ENCODE measurements around the gene SPRY4. TPM values are rescaled to one million over a fixed set of nuclear protein-coding genes. Genes with fewer than 3 reads are reported as not detected.
"Not testable (repeated sequence)": the region's sequence is repeated elsewhere in the genome, so short reads cannot be mapped to it uniquely, and the experiment has no call there.

SPRY4 gene, protein sequence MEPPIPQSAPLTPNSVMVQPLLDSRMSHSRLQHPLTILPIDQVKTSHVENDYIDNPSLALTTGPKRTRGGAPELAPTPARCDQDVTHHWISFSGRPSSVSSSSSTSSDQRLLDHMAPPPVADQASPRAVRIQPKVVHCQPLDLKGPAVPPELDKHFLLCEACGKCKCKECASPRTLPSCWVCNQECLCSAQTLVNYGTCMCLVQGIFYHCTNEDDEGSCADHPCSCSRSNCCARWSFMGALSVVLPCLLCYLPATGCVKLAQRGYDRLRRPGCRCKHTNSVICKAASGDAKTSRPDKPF
- 1.7 and 2.4 TPM in 2 replicates for total RNA-seq

- Mint-ChIP-seq H3K9me3 (no peaks in the 10 kb centered on the region), H3K4me3 (peak within 1 kb of the TSS; percentile 93), H3K27ac (peak within 1 kb of the TSS; percentile 81), H3K4me1 (ENCODE audit: low read depth) (peaks cover 42% of the 10 kb centered on the region), H3K27me3 (ENCODE audit: insufficient read depth) (peaks cover 43% of the 10 kb centered on the region), H3K36me3 (ENCODE audit: low read depth) (no peaks in the 10 kb centered on the region)
- intact Hi-C loops (cut with micrococcal nuclease): loop anchor here (1.0 to 10.0 kb wide), 4 partner anchors 32 to 310 kb away; partner anchors contain the start of gene GNPDA1
- peak; percentile 80 for DNase-seq (ENCODE audit: low spot score)
Observed at GRCh38 chr5:142324871-142325724, at the start of gene SPRY4. Gene SPRY4, minus strand, starts transcription at chr5:142325021. Its CDS starts 9,913 bp downstream, at chr5:142315108.

GRCh38 chr5:142368529-142368928, 43.7 kb upstream of the SPRY4 start:
- no peak for DNase-seq (ENCODE audit: low spot score)
- Mint-ChIP-seq H3K27ac (no peak overlapping the region), H3K4me3 (no peak overlapping the region), H3K9me3 (no peaks in the 10 kb centered on the region), H3K4me1 (ENCODE audit: low read depth) (peaks cover 20% of the 10 kb centered on the region), H3K27me3 (ENCODE audit: insufficient read depth) (peaks cover 7% of the 10 kb centered on the region), H3K36me3 (ENCODE audit: low read depth) (no peaks in the 10 kb centered on the region)
- intact Hi-C loops (cut with micrococcal nuclease): no loop called here

DNA sequence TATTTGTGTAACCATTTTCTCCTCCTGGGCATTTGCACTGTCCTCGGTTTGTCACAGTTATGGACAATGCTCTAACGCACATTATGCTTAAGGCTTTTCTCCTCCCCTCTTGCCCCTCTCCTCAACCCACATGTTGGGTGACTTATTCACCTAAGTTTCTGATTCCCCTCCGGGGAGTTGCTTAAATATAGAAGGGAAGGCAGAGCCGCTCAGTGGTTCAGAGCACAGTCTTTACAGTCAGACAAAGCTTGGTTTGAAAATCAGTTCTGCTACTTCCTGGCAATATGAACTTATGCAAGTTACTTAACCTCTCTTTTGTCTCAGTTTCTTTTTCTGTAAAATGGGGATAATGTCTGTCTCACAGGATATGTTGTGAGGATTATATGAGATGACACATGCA, 41.2 kb upstream of the SPRY4 start:
- H3K4me1 Mint-ChIP-seq (ENCODE audit: low read depth): peaks cover 31% of the 10 kb centered on the region
- H3K27ac Mint-ChIP-seq: no peak overlapping the region
- H3K36me3 Mint-ChIP-seq (ENCODE audit: low read depth): no peaks in the 10 kb centered on the region
- H3K4me3 Mint-ChIP-seq: no peak overlapping the region
- intact Hi-C loops (cut with micrococcal nuclease): no loop called here
- no peak for DNase-seq (ENCODE audit: low spot score)
- H3K27me3 Mint-ChIP-seq (ENCODE audit: insufficient read depth): peaks cover 7% of the 10 kb centered on the region
- no peaks in the 10 kb centered on the region for H3K9me3 Mint-ChIP-seq

- H3K9me3 Mint-ChIP-seq: no peaks in the 10 kb centered on the region
- H3K4me3 Mint-ChIP-seq: no peak overlapping the region
- H3K27ac Mint-ChIP-seq: no peak overlapping the region
- peaks cover 6% of the 10 kb centered on the region for H3K27me3 Mint-ChIP-seq (ENCODE audit: insufficient read depth)
- H3K4me1 Mint-ChIP-seq (ENCODE audit: low read depth): peaks cover 46% of the 10 kb centered on the region
- DNase-seq (ENCODE audit: low spot score): no peak
- intact Hi-C loops (cut with micrococcal nuclease): no loop called here
- H3K36me3 Mint-ChIP-seq (ENCODE audit: low read depth): no peaks in the 10 kb centered on the region
Observed at GRCh38 chr5:142364251-142365145, 39.7 kb upstream of the SPRY4 start.

DNA sequence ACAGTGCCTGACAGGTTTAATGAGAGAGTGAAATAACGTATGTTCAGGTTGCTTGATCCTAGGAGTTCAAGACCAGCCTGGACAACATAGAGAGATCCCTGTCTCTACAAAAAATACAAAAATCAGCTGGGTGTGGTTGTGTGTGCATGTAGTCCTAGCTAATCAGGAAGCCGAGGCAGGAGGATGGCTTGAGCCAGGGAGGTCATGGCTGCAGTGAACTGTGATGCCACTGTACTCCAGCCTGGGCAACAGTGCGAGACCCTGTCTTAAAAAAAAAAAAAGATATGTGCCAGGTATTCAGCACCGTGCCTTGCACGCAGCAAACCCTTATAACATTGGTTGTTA, 38.8 kb upstream of the SPRY4 start:
- H3K9me3 Mint-ChIP-seq: no peaks in the 10 kb centered on the region
- DNase-seq (ENCODE audit: low spot score): no peak
- no peak overlapping the region for H3K4me3 Mint-ChIP-seq
- H3K27ac Mint-ChIP-seq: no peak overlapping the region
- H3K4me1 Mint-ChIP-seq (ENCODE audit: low read depth): peaks cover 50% of the 10 kb centered on the region
- no peaks in the 10 kb centered on the region for H3K36me3 Mint-ChIP-seq (ENCODE audit: low read depth)
- intact Hi-C loops (cut with micrococcal nuclease): no loop called here
- peaks cover 6% of the 10 kb centered on the region for H3K27me3 Mint-ChIP-seq (ENCODE audit: insufficient read depth)

- peaks cover 60% of the 10 kb centered on the region for H3K4me1 Mint-ChIP-seq (ENCODE audit: low read depth)
- H3K27ac Mint-ChIP-seq; intact Hi-C loops (cut with micrococcal nuclease); H3K36me3 Mint-ChIP-seq (ENCODE audit: low read depth); H3K27me3 Mint-ChIP-seq (ENCODE audit: insufficient read depth); DNase-seq (ENCODE audit: low spot score); H3K4me3 Mint-ChIP-seq; H3K9me3 Mint-ChIP-seq: not testable (repeated sequence)
Observed at GRCh38 chr5:142362193-142362592, 37.4 kb upstream of the SPRY4 start.

DNA sequence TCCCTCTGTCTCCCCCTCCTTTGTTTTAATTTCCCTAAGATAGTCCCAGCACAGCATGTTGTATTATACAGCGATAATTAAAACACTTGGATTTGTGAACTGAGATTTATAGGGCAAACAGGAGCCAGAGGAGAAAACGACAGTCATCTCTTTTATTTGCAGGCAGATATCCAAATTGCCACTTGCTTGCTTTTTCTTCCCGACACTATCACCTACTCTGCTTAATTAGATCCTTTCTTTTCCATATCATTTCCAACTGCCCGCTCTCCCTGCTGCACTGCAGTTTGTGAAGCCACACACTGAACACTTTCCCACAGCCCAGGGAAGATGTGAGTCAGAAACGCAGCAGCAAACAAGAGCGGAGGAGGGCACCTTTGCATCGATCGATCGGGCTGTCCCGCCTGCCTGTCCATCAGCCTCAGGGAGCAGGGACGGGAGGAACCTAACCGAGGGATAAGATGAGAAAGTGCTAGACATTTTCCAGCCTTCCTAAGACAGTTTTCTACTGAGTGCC, 35.8 kb upstream of the SPRY4 start:
- Mint-ChIP-seq H3K27ac (peak overlapping the region; percentile 9), H3K9me3 (peaks cover 4% of the 10 kb centered on the region), H3K36me3 (ENCODE audit: low read depth) (peaks cover 3% of the 10 kb centered on the region), H3K4me3 (no peak overlapping the region), H3K27me3 (ENCODE audit: insufficient read depth) (peaks cover 6% of the 10 kb centered on the region), H3K4me1 (ENCODE audit: low read depth) (peaks cover 60% of the 10 kb centered on the region)
- no peak for DNase-seq (ENCODE audit: low spot score)
- intact Hi-C loops (cut with micrococcal nuclease): no loop called here

GRCh38 chr5:142360051-142360498, 35.3 kb upstream of the SPRY4 start:
- H3K9me3 Mint-ChIP-seq: peaks cover 4% of the 10 kb centered on the region
- intact Hi-C loops (cut with micrococcal nuclease): no loop called here
- no peak overlapping the region for H3K27ac Mint-ChIP-seq
- H3K36me3 Mint-ChIP-seq (ENCODE audit: low read depth): peaks cover 3% of the 10 kb centered on the region
- no peak for DNase-seq (ENCODE audit: low spot score)
- peaks cover 6% of the 10 kb centered on the region for H3K27me3 Mint-ChIP-seq (ENCODE audit: insufficient read depth)
- no peak overlapping the region for H3K4me3 Mint-ChIP-seq
- peaks cover 56% of the 10 kb centered on the region for H3K4me1 Mint-ChIP-seq (ENCODE audit: low read depth)

GRCh38 chr5:142358648-142359047, 33.8 kb upstream of the SPRY4 start:
- Mint-ChIP-seq H3K4me1 (ENCODE audit: low read depth) (peaks cover 59% of the 10 kb centered on the region), H3K27me3 (ENCODE audit: insufficient read depth) (no peaks in the 10 kb centered on the region), H3K9me3 (peaks cover 4% of the 10 kb centered on the region), H3K36me3 (ENCODE audit: low read depth) (peaks cover 3% of the 10 kb centered on the region), H3K4me3 (no peak overlapping the region), H3K27ac (no peak overlapping the region)
- intact Hi-C loops (cut with micrococcal nuclease): loop anchor here (5.0 to 10.0 kb wide), 4 partner anchors 204 to 1814 kb away; partner anchors contain the start of genes EIF4EBP3, KCTD16 and YIPF5
- DNase-seq (ENCODE audit: low spot score): no peak

GRCh38 chr5:142358121-142358520, 33.3 kb upstream of the SPRY4 start:
- peaks cover 4% of the 10 kb centered on the region for H3K9me3 Mint-ChIP-seq
- H3K4me1 Mint-ChIP-seq (ENCODE audit: low read depth): peaks cover 63% of the 10 kb centered on the region
- peaks cover 3% of the 10 kb centered on the region for H3K36me3 Mint-ChIP-seq (ENCODE audit: low read depth)
- intact Hi-C loops (cut with micrococcal nuclease): loop anchor here (5.0 to 10.0 kb wide), 4 partner anchors 203 to 1814 kb away; partner anchors contain the start of genes EIF4EBP3, KCTD16 and YIPF5
- no peak for DNase-seq (ENCODE audit: low spot score)
- no peaks in the 10 kb centered on the region for H3K27me3 Mint-ChIP-seq (ENCODE audit: insufficient read depth)
- H3K4me3 Mint-ChIP-seq: peak overlapping the region; percentile 84
- peak overlapping the region; percentile 92 for H3K27ac Mint-ChIP-seq

DNA sequence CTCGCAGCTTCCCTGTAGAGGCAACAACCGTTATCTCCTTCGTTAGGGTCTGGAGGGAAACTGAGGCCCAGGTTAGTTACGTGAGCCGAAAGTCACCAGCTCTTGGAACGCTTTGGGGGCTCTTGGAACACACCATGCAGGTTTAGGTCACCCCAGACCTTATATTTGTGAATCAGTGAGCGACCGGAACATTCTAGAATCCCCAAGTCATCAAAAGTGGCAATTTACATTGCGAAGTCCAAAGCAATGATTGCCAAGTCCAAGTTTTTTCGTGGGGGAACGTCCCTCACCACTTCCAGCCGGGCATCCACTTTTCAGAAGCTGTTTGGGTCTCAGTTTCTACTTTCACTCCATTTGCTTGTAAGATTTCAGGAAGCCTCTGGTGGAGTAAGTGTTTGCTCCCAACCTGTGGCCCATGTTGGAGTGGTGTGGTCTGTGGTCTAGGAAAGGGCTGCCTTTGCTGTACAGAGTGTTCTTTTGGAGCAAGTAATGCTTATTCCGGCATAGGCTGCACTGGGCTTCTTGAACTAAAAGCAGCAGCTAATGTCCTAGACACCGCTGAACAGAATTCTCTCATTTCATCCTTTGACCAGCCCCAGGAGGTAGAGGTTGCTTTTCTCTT, 32.8 kb upstream of the SPRY4 start:
- peak overlapping the region; percentile 84 for H3K4me3 Mint-ChIP-seq
- H3K27me3 Mint-ChIP-seq (ENCODE audit: insufficient read depth): no peaks in the 10 kb centered on the region
- DNase-seq (ENCODE audit: low spot score): no peak
- peaks cover 62% of the 10 kb centered on the region for H3K4me1 Mint-ChIP-seq (ENCODE audit: low read depth)
- H3K36me3 Mint-ChIP-seq (ENCODE audit: low read depth): peaks cover 3% of the 10 kb centered on the region
- intact Hi-C loops (cut with micrococcal nuclease): loop anchor here (1.0 to 10.0 kb wide), 11 partner anchors 32 to 1815 kb away; partner anchors contain the start of genes ARHGAP26, EIF4EBP3, KCTD16 and NDFIP1
- H3K27ac Mint-ChIP-seq: peak overlapping the region; percentile 92
- peaks cover 4% of the 10 kb centered on the region for H3K9me3 Mint-ChIP-seq

Measured in activated T-helper 1 cell treated with anti-CD3 and anti-CD28 coated beads, Interleukin-12 subunit alpha, Interleukin-12 subunit beta, Interleukin-2, Interleukin-4 antibody, amounts not matched to agents 30 ng/mL and 10 ng/mL and 1 ng/mL, durations not matched to agents 14 hours and 24 hours and 36 hours (primary cell).